Stimulated activated CD4-positive, alpha-beta T cell treated with anti-CD3 and anti-CD28 coated beads, TNF-alpha, amount 100 ng/mL, for 48 hours (primary cell): Measurements from ENCODE around the gene SIK2.
"Not testable (repeated sequence)": the region's sequence is repeated elsewhere in the genome, so short reads cannot be mapped to it uniquely, and the experiment has no call there.

Experiments
- DNase-seq, 3 donors: peaks; one replicate each; pipeline ENCODE4 v3.0.0-alpha.2; 2020; ENCODE audit warnings: low read depth in 3 of 3

Gene SIK2

DNA sequence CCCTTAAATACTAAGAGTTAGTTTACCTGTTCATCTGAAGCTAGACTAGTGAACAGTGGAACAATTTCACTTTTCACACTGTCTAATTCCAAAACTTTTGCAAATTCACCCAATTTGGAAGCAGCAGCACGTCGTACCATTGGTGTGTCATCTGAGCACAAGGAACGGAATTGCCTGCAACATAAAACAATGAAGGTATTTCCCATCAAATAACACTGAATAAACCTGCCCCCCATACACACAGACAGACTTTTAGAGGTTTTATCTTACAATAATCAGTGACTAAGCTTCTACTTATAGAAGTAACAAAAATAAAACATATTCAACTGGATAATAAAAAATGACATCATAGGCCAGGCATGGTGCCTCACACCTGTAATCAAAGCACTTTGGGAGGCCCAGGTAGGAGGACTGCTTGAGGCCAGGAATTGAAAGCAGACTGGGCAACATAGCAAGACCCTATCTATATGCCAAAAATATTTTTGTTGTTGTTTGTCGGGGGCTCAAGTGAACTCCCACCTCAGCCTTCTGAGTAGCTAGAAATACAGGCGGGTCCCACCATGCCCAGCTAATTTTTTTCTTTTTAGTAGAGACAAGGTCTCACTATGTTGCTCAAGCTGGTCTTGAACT is 157.6 kb downstream of the SIK2 start:
- no peak for DNase-seq

DNA sequence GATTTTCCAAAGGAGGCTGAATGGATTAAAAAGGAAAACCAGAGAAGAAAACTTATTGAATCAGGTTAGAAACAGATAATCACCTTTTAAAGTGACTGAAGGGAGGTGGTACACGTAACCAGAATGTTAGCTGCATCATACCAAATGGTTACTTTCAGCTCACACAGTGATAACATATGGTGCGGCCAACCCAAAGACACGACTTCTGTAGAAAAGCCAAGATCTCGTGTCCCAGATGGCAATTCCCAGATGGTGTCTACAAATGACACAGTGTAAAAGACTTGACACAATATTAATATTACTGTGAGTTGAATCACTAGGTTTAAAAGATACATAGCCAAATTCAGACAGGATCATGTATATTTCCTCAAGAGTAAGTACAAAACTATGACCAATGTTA is 158.8 kb downstream of the SIK2 start:
- DNase-seq: no peak

DNA sequence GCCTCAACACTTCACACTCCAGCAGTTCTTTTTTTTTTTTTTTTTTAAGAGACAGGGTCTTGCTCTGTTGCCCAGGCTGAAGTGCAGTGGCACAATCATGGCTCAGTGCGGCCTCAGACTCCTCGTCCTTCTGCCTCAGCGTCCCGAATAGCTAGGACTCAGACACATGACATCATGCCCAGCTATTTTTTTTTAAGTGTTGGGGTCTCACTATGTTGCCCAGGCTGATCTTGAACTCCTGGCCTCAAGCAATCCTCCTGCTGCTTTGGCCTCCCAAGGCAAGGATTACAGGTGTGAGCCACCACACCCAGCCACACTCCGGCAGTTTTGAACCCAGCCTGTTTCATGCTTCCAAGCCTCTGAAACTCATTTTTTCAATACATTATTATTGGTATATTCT is 160.3 kb downstream of the SIK2 start:
- no peak for DNase-seq

DNA sequence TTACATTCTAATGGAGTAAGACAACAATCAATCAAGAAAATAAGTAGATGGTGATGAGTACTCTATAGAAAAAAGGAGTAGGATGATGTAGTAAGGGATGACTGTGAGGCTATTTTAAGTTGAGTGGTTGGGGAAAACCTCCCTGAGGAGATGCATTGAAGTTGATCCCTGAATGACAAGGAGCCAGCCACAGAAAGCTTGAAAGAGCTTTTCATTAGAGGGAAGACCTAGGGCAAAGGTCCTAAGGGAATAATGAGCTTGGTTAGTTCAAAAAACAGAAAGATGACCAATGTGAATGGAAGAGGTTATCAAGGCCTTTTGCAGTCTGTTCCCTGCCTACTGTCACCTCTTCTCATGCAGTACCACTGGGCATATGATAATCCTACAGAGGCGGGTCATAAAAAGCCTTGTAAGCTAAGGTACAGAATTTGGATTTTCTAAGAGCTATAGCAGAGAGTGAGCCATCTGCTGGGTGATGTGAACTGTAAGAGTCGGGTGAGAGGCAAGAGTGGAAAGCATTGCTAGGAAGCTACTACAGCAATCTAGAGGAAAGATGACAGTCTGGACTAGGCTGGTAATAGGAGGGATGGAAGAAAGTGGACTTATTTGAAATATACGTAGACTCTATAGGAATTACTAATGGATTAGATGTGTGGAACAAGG is 160.9 kb downstream of the SIK2 start:
- DNase-seq: no peak

DNA sequence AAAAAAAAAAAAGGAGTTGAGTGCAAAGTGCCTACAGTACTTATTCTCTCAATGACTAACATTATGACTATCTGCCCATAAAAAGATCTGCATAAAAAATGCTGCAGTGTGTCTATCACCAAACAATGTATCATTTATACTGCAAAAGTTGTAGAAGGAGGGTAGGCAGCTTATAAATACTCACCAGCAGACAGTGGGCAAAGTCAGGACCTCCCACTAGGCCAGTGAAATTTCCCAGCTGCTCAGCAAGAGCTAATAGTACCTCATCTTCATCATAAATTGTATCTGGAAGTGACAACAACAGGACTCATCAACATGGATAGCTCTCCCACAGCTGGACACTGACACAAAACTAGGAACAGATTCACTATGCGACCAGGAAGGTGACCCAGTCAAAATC is 162.4 kb downstream of the SIK2 start:
- no peak for DNase-seq

DNA sequence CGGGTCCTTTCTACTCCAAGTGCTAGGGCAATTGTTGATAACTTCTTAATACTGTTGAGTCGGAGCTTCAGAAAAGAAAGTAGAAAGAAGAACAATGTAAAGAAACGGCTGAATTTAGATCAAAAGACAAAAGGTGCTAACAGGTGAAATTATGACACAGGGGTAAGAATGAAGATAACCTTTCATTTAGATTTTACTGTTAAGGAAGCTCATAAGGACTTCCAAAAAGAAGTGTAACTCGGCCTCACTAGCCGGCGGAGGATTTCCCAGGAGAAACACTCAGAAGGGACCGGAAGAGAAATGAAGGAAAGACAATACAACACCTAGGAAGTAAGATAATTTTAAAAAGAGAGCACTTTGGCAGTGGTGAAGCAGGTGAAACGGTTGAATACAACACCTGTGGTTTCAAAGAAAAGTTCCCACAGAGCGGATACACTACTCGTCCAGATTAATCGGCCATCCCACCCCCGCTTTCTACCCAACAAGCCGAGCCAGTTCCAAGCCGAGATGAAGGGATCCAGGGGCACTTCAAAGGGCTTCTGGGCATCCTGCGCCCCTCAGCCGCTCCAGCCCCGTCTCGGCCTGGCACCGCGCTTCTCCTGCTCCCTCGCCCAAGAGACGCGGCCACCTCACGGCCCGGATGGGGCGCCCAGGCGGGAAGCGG is 163.2 kb downstream of the SIK2 start:
- no peak for DNase-seq

DNA sequence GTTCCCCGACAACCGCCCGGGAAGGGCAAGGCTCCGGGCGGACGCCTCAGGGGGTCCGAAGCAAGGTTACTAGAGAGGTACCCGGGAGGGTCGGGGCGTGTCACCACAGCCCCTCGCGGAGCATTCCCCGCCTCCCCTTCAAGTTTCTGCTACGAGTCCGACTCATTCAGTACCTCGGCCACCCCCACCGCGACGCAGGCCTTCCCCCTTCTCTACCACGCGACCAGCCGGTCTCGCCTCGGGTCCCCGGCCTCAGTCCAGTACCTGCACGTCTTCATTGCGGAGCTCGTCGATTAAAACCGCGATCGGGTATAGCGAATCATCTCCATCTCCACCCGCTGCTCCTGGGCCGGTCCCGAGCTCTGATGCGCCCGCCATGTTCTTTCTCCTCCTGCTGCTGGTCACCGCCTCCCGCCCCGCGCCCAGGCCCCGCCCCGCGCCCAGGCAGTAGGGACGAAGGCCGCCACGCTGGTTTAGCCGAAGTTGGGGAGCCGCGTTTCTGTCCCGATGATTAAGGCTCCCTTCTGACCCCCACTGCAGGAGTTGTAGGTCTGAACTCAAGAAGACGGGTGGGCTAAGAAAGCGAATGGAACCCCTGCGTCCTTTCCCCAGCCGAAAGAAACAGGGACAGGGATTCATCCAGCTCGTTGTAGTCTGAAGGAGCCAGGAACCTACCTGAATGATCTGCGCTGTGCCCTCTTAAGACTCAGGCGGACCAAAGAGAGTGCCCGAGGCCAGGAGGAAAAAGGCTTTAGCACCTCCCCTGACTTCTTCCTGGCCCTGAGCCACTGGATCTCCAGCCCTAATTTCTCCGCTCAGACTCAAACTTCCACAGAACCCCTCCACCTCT is 164.0 kb downstream of the SIK2 start, which contains the start of gene PPP2R1B:
PPP2R1B (minus strand) TSS at position 406 of the 850 bp plus-strand sequence; CDS start at position 378, 28 bp downstream.
- peak; percentile 47 to 70 (median 55) for DNase-seq

DNA sequence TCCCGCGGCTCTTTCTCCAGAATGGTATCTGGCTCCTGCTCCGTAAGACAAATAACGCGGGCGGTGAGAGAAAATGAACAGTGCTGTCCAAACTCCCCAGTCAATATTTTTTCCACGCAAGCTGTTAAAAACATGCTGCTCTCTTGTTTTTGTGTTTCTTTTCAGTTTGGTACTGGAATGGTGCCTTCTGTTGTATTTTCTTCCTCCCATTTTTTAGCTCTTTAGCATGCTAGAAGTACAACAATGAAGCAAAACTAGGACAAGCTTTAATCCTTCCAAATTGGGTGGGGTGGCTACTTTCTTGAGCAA is 164.5 kb downstream of the SIK2 start:
- DNase-seq: no peak

DNA sequence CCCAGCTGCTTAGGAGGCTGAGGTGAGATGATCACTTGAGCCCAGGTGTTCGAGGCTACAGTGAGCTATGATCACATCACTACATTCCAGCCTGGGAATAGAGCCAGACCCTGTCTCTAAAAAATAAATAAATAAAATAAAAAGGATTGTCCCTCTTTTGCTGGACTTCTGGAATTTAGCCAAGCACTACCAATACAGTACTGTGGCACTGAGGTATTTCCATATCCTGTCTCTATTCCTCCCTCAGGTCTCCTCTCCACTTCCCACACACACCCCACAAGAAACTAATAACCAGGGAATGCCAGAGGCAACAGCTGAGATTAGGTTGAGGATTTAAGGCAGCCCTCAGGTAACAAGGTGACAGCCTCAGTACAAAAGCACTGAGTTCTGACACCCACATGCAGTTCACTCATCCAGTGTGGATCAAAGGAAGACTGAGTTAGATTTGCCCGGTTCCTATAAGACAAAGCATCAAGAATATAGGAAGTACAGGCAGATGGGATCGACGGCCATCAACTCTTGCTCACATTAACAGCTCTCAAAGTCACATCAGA is 168.4 kb downstream of the SIK2 start:
- no peak for DNase-seq

DNA sequence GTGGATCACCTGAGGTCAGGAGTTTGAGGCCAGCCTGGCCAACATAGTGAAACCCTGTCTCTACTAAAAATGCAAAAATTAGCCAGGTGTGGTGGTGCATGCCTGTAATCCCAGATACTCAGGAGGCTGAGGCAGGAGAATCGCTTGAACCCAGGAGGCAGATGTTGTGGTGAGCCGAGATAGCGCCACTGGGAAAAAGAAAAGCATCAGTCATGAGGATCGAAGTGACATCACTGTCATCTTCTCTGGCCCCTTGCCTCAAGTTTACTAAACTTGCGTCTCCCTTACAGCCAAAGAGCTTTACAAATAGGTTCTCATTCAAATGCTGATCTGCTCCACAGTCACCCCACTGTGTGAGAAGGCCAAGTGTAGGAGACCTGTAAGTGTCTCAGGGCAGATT is 169.0 kb downstream of the SIK2 start:
- not testable (repeated sequence) for DNase-seq

DNA sequence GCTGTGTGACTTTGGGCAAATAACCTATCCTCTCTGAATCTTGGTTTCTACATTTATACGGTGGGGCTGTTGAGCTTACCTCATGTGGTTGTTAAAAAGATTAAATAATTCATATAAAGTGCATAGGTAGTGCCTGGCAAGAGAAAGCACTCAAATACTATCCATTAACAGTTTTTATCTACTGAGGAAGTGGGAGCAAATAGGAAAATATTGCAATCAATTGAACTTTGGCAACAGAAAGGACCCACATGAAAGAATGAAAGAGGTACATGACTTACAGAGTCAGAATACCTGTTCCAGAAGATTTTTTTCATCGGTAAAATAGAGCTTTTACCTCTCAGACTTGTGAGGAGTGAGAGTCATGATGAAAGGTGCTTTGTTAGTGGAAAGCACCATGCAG is 170.3 kb downstream of the SIK2 start:
- no peak for DNase-seq

DNA sequence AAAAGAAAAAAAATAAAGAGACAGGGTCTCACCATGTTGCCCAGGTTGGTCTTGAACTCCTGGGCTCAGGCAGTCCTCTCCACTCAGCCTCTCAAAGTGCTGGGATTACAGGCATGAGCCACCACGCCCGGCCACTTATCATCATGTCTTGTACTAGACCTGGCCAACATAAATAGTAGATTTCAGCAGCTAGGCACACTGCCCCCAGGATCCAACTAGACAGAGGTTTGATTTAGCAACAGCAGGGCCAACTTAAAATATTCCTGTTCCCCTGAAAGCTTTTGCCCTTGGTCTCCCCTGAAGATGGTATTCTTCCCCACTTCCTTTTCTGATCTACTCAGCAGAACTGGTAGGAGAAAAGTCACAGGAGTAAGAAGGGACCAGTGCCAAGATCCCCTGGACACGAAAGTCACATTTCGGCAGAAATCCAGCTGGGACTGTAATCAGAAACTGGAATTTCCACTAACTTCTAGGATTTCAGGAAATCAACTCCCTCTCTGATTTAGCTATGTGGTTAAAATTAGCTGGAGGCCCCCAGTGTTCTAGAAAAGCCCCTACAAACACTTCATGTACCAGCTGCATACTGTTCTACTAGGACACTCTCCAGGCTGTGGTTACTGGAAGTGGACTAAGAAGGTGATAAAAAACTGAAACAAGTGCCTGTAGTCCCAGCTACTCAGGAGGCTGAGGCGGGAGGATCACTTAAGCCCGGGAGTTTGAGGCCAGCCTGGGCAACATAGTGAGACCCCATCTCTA is 172.9 kb downstream of the SIK2 start:
- no peak for DNase-seq

DNA sequence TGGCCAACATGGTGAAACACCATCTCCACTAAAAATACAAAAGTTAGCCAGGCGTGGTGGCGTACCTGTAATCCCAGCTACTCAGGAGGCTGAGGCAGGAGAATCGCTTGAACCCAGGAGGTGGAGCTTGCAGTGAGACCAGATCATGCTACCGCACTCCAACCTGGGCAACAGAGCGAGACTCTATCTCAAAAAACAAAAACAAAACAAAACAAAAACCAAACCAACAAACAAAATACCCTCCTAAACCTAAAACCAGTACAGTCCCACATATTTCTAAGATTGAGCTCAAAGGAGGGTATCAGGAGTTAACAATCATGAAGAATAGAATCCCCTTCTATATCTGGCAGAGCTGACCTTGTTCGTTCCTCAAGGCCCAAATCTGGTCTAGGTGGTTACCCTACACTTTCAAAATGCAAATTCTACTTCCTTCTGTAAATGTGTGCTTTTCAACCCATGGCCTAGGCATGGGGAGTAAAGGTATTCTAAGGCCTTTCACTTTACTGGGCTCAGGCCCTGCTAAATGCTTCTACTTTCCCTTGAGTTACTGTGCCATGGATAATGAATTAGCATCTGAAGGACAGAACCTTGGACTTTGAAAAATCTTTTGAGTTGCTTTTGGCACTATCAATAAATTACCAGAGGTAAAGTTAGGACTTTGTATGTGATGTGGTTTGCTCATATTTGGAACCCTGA is 174.3 kb downstream of the SIK2 start:
- DNase-seq: no peak

DNA sequence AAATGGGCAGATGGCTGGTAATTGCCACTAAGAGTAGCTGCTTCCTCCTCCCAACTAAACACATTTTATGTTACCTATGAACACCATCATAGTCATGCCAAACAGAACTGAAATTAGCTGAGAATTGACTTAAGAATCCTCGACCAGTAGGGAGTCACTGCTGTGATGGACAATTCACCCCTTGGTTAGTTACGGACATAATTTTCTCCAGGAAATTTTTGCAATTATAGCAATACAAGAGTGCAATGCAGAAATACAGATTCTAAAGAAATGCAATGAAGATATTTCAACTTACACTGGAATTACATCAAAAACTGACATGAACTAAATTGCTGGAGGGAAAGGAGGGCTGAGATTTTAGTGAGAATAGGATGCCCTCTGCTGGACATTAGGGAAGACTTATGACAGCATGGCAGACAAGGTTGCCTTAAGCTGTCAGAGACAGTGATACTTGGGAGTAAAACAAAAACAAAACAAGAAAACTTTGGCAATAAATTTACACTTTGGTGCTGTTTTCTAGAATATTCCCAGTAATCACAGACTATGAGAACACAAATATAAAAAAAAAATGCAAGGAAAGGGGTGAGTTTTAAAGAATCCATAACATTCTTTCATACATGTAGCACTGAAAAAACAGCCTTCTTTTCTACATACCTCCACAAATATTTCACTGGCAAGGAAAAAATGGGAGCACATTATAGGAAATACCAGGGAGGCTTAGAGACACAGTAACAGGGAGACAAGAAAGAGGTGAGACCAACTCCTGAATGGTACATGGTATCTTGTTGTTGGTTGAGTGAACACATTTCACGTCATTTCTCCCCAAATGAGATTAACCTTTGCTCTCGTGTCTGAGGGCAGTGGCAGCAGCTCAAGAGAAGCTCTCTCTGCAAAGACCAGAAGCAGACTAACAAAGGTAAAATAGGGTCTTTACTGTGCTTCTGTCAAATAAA is 175.1 kb downstream of the SIK2 start:
- DNase-seq: no peak

DNA sequence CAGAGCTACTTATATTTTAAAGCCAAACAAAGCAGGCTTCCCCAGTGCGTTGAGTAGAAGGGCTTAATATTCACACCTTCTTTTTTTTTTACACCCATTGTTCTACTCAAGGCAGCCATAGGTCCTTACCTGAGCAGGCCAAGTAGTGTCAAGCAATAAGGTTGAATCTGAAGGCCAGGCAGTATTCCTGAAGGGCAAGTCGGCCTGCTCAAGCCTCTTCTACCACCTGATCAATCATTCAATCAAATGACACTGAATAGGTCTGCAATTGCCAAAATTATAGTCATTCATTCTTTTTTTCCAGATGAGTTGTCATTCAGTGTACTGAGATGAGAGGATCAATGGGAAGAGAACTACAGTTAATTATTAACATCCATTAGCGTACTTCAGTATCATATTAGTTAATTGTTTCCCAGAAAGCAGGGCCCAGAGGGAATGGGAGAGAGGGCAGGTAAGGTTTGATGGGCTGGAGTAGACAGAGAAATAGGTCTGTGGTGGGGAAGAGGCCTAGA is 175.9 kb downstream of the SIK2 start:
- DNase-seq: no peak

DNA sequence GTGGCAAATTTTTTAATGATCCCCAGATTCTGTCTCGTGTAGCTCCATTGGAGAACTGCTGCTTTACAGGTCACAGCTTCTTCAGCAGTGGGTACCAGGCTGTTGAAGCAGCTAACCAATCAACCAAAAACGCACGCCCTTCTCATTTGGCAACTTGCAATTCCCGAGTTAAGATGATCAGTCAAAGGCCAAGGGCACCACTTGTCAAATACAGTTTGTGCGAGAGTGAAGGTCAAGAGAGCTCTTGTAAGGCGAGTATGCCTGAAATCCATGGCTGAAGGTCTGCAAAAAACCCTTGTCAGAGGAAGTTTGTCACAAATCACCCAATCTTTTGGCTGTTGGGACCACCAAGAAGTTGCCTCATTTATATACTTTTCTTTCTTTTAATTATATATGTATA is 176.9 kb downstream of the SIK2 start:
- DNase-seq: no peak
